GM12878 (cell line): ENCODE data around the gene ODAD2. TPM values are rescaled to one million over a fixed set of nuclear protein-coding genes. Genes with fewer than 3 reads are reported as not detected.
"Not testable (repeated sequence)": the region's sequence is repeated elsewhere in the genome, so short reads cannot be mapped to it uniquely, and the experiment has no call there.

Experiments
- ATAC-seq: fragments of 200-7000 bp; cut with Tn5 transposase; 3 replicates; pipeline ENCODE4 v1.9.1; 2020; ENCODE audit warnings: mild to moderate bottlenecking, moderate library complexity
- BruUV-seq: library from RNA; stranded (reverse); fragments of 400-500 nt; replicated peaks from 2 replicates; lab custom pipeline; 2021; lab: Mats Ljungman, UMichigan
- CTCF ChIA-PET: fragments of 300-600 bp; sonication (Branson Sonifier 250); formaldehyde crosslinking; extraction: SDS; loops from one replicate; lab custom pipeline; 2021; ENCODE audit warnings: inconsistent platforms; lab: Yijun Ruan, JAX
- POLR2A ChIA-PET: fragments of 350-600 bp; formaldehyde crosslinking; extraction: SDS; loops from one replicate; lab custom pipeline; 2021; ENCODE audit warnings: inconsistent platforms; lab: Charles Lee
- RAD21 ChIA-PET: fragments of 300-600 bp; sonication (Branson Sonifier 250); formaldehyde crosslinking; loops from one replicate; lab custom pipeline; 2023; ENCODE audit warnings: antibody characterized with exemption; ENCODE audit not compliant: unreplicated experiment; lab: Charles Lee
- SMC1A ChIA-PET: fragments of 300-600 bp; sonication (Branson Sonifier 250); formaldehyde crosslinking; loops from one replicate; lab custom pipeline; 2023; ENCODE audit not compliant: unreplicated experiment, uncharacterized antibody; lab: Charles Lee
- DNase-seq: peaks from one replicate; pipeline ENCODE4 v3.0.0-alpha.2; 2011; ENCODE audit warnings: low read depth, low spot score
- FAIRE-seq: peaks from 3 replicates; lab custom pipeline; 2011; peaks lifted over from hg19 to GRCh38; lab: Jason Lieb, UNC
- H2AFZ ChIP-seq: 2 replicates; pipeline ENCODE4 v1.6.0; 2011; ENCODE audit warnings: low read depth, low read length, control low read depth; ENCODE audit not compliant: control insufficient read depth
- H3K27ac ChIP-seq: 2 replicates; pipeline ENCODE4 v1.5.1; 2011; ENCODE audit warnings: control low read depth; ENCODE audit not compliant: control insufficient read depth, insufficient read depth
- H3K27me3 ChIP-seq, 2 experiments: replicated peaks in 1 of 2; 2 replicates each; pipeline versions ENCODE4 v1.6.0 to v1.6.1; 2011; ENCODE audit warnings: low read length in 1 of 2; ENCODE audit not compliant: control insufficient read depth in 2 of 2, insufficient read depth in 2 of 2
- H3K36me3 ChIP-seq, 2 experiments: 2 replicates each; pipeline ENCODE4 v1.5.1; 2011; ENCODE audit warnings: low read length in 1 of 2; ENCODE audit not compliant: control insufficient read depth in 2 of 2, insufficient read depth in 2 of 2
- H3K4me1 ChIP-seq: 2 replicates; pipeline ENCODE4 v1.6.1; 2011; ENCODE audit warnings: mild to moderate bottlenecking, low read length, moderate library complexity, mixed read lengths; ENCODE audit not compliant: control insufficient read depth, insufficient read depth
- H3K4me2 ChIP-seq: 2 replicates; pipeline ENCODE4 v1.6.0; 2011; ENCODE audit warnings: control low read depth; ENCODE audit not compliant: control insufficient read depth, insufficient read depth
- H3K4me3 ChIP-seq: fragments of 200-600 bp; sonication (generic); 2 replicates; pipeline ENCODE4 v1.5.1; 2016
- H3K79me2 ChIP-seq: 2 replicates; pipeline ENCODE4 v1.6.0; 2011; ENCODE audit warnings: low read length; ENCODE audit not compliant: control insufficient read depth, insufficient read depth
- H3K9ac ChIP-seq: 2 replicates; pipeline ENCODE4 v1.8.0; 2011; ENCODE audit warnings: low read length, control low read depth, mixed read lengths; ENCODE audit not compliant: control insufficient read depth, insufficient read depth
- H3K9me3 ChIP-seq: replicated peaks from 3 replicates; pipeline ENCODE4 v1.5.1; 2011; ENCODE audit warnings: mild to moderate bottlenecking, low read length; ENCODE audit not compliant: control insufficient read depth, insufficient read depth
- H4K20me1 ChIP-seq: 2 replicates; pipeline ENCODE4 v1.6.0; 2011; ENCODE audit not compliant: control insufficient read depth, insufficient read depth
- CHD2 ChIP-seq: IDR thresholded peaks from 2 replicates; pipeline ENCODE4 v1.6.1; 2011; ENCODE audit warnings: low read depth, low read length, improper control_type of control experiment, borderline replicate concordance
- NFXL1 ChIP-seq: fragments of 450-650 bp; IDR thresholded peaks from 2 replicates; pipeline ENCODE4 v1.6.1; 2017; ENCODE audit warnings: antibody characterized with exemption, mild to moderate bottlenecking, borderline replicate concordance
- NFYB ChIP-seq: IDR thresholded peaks from 2 replicates; pipeline ENCODE4 v1.6.1; 2011; ENCODE audit warnings: low read depth, mild to moderate bottlenecking, low read length, improper control_type of control experiment, moderate library complexity; ENCODE audit not compliant: insufficient read depth
- PBX3 ChIP-seq: IDR thresholded peaks from 2 replicates; pipeline ENCODE4 v1.6.1; 2011; ENCODE audit warnings: mild to moderate bottlenecking, low read depth, low read length, moderate library complexity; ENCODE audit not compliant: insufficient replicate concordance
- SREBF2 ChIP-seq: IDR thresholded peaks from 2 replicates; pipeline ENCODE4 v1.6.1; 2012; ENCODE audit warnings: mild to moderate bottlenecking, low read length
- ZNF217 ChIP-seq: fragments of 450-650 bp; IDR thresholded peaks from 2 replicates; pipeline ENCODE4 v1.6.1; 2017; ENCODE audit warnings: antibody characterized with exemption, mild to moderate bottlenecking
- WGBS: methylation state at CpG from one replicate; pipeline ENCODE4 v1.1.6; 2016; ENCODE audit warnings: low lambda C conversion rate; ENCODE audit not compliant: insufficient replicate concordance, insufficient coverage; ENCODE audit errors: missing lambda C conversion rate; 5-methylcytosine and 5-hydroxymethylcytosine counted together
- in situ Hi-C: fragments of 300-500 bp; cut with MboI; formaldehyde crosslinking; loops from 9 replicates; pipeline ENCODE4 v1.14.3; 2018; ENCODE audit warnings: mixed read lengths
- intact Hi-C: fragments of 100-400 bp; cut with micrococcal nuclease; formaldehyde crosslinking; loops from one replicate; pipeline ENCODE4 v1.14.2; 2022; ENCODE audit not compliant: unreplicated experiment
- polyA plus RNA-seq, 11 experiments: library from polyadenylated mRNA; depleted of rRNA in 4 of 11; unstranded in 6 of 11; stranded (reverse) in 5 of 11; fragments of >200 nt; fragmentation: Nextera tagmentation in 4 of 11; fragmentation: Illumina TruSeq in 1 of 11; extraction: Ambion mirVana in 4 of 11; extraction: Trizol in 1 of 11; gene quantifications; 1 replicate in 1 of 11; 2 replicates in 10 of 11; pipeline versions ENCODE4 v1.2.1 to v1.2.3, GENCODE V29; 2011 to 2016; ENCODE audit warnings: inconsistent platforms in 2 of 11, missing spikeins in 2 of 11, low read depth in 1 of 11
- total RNA-seq, 4 experiments: library from RNA; depleted of rRNA in 3 of 4; stranded (reverse); fragments of >200 nt in 3 of 4; fragmentation: Illumina TruSeq in 1 of 4; extraction: Trizol in 1 of 4; gene quantifications; 2 replicates each; pipeline versions ENCODE4 v1.2.1 to v1.2.3, GENCODE V29; 2013 to 2021

ODAD2 gene
- total and polyA plus RNA-seq, 10 of the 15 experiments (the other 5 are each of a cell fraction or from before 2014, with no cell fraction given) = not detected

- TF ChIP-seq NFXL1 = no peak
- no peak for TF ChIP-seq SREBF2
- TF ChIP-seq CHD2 = no peak
- TF ChIP-seq NFYB = no peak
- no peak for TF ChIP-seq PBX3
- TF ChIP-seq ZNF217 = no peak
These were observed 90.6 kb downstream of the ODAD2 start (continued) for GRCh38 chr10:27908231-27908630.

- 27% methylated on average over 6 of the region's 6 CpGs for WGBS
- CTCF ChIA-PET, H2AFZ ChIP-seq, POLR2A ChIA-PET, in situ Hi-C loops, ATAC-seq, H3K79me2 ChIP-seq, BruUV-seq, intact Hi-C loops, H3K9me3 ChIP-seq, SMC1A ChIA-PET, H4K20me1 ChIP-seq, H3K4me1 ChIP-seq, RAD21 ChIA-PET, H3K4me2 ChIP-seq, H3K9ac ChIP-seq, H3K27ac ChIP-seq, H3K36me3 ChIP-seq, H3K27me3 ChIP-seq, H3K4me3 ChIP-seq, FAIRE-seq, DNase-seq: not testable (repeated sequence)
These were observed 99.4 kb downstream of the ODAD2 start for GRCh38 chr10:27899485-27899884.
